Activated naive CD4-positive, alpha-beta T cell treated with anti-CD3 and anti-CD28 coated beads, Interleukin-2, amount 10 ng/mL, durations not matched to agents 7 days and 5 days (primary cell): ENCODE measurements around the gene TFCP2L1.

ENCODE experiments used
- CTCF ChIA-PET: fragments of 350-600 bp; sonication (Branson Sonifier 250); formaldehyde crosslinking; loops from one replicate; lab custom pipeline; 2021; ENCODE audit warnings: antibody characterized with exemption; lab: Charles Lee
- DNase-seq: peaks from one replicate; pipeline ENCODE4 v3.0.0-alpha.2; 2020
- H3K27ac Mint-ChIP-seq: one replicate; pipeline ENCODE4 v1.8.0; 2021; ENCODE audit warnings: mild to moderate bottlenecking, moderate library complexity, mixed read lengths
- H3K27me3 Mint-ChIP-seq: one replicate; pipeline ENCODE4 v1.8.0; 2021; ENCODE audit warnings: mild to moderate bottlenecking, mixed read lengths
- H3K36me3 Mint-ChIP-seq: one replicate; pipeline ENCODE4 v1.8.0; 2021; ENCODE audit warnings: mixed read lengths
- H3K4me1 Mint-ChIP-seq: one replicate; pipeline ENCODE4 v1.8.0; 2021; ENCODE audit warnings: mixed read lengths
- H3K4me3 Mint-ChIP-seq: one replicate; pipeline ENCODE4 v1.8.0; 2021; ENCODE audit warnings: mild to moderate bottlenecking, moderate library complexity, mixed read lengths
- H3K9me3 Mint-ChIP-seq: one replicate; pipeline ENCODE4 v1.8.0; 2021; ENCODE audit warnings: mixed read lengths

Gene TFCP2L1

GRCh38 chr2:121171625-121172119 lies 113.3 kb downstream of the TFCP2L1 start:
- Mint-ChIP-seq H3K4me3 (no peak overlapping the region), H3K9me3 (no peaks in the 10 kb centered on the region), H3K4me1 (no peaks in the 10 kb centered on the region), H3K27me3 (peaks cover 14% of the 10 kb centered on the region), H3K27ac (no peak overlapping the region), H3K36me3 (no peaks in the 10 kb centered on the region)
- CTCF ChIA-PET = no interaction called here
- DNase-seq = no peak

- H3K27ac Mint-ChIP-seq = no peak overlapping the region
Observed at GRCh38 chr2:121170577-121170976, 114.4 kb downstream of the TFCP2L1 start.

GRCh38 chr2:121167411-121167810 lies 117.6 kb downstream of the TFCP2L1 start:
- no peak overlapping the region for H3K27ac Mint-ChIP-seq
- CTCF ChIA-PET = no interaction called here
- peaks cover 2% of the 10 kb centered on the region for H3K9me3 Mint-ChIP-seq
- peaks cover 4% of the 10 kb centered on the region for H3K27me3 Mint-ChIP-seq
- H3K4me1 Mint-ChIP-seq = no peaks in the 10 kb centered on the region
- H3K4me3 Mint-ChIP-seq = no peak overlapping the region
- no peaks in the 10 kb centered on the region for H3K36me3 Mint-ChIP-seq
- DNase-seq = no peak

More at GRCh38 chr2:121170577-121170976, 114.4 kb downstream of the TFCP2L1 start:
- Mint-ChIP-seq H3K27me3 (peaks cover 14% of the 10 kb centered on the region), H3K4me1 (no peaks in the 10 kb centered on the region), H3K36me3 (no peaks in the 10 kb centered on the region), H3K4me3 (no peak overlapping the region), H3K9me3 (no peaks in the 10 kb centered on the region)
- no peak for DNase-seq
- CTCF ChIA-PET = no interaction called here
